ENCODE data around the gene KIF1A. TPM values are rescaled to one million over a fixed set of nuclear protein-coding genes. Genes with fewer than 3 reads are reported as not detected.

Gene KIF1A
- 15.8 TPM for polyA plus RNA-seq
- long read RNA-seq, donor 1, result 0 reads
- long read RNA-seq, donor 2, result 0 reads
- long read RNA-seq, donor 3, result 0 reads
- long read RNA-seq, donor 4, result 0 reads
- long read RNA-seq, donor 5, result 0 reads
- long read RNA-seq, donor 6, result 0 reads
- long read RNA-seq, donor 7, result 0 reads
- long read RNA-seq, donor 8, result 0 reads
- long read RNA-seq, donor 9, result 0 reads
- long read RNA-seq, donor 10, result 0 reads
- long read RNA-seq, donor 11, result 0 reads

GRCh38 chr2:240819858-240820606, at the start of gene KIF1A:
Gene KIF1A, minus strand, starts transcription at chr2:240820219. Its CDS starts 22,467 bp downstream, at chr2:240797752.
- Histone ChIP-seq H3K4me3 (ENCODE audit: low read length) (no peak within 1 kb of the TSS), H3K27ac (ENCODE audit: low read length) (no peak within 1 kb of the TSS), H3K9me3 (ENCODE audit: control insufficient read depth, low read depth, low read length) (no peaks in the 10 kb centered on the region), H3K4me1 (ENCODE audit: control insufficient read depth, insufficient read depth, low read length) (peaks cover 2% of the 10 kb centered on the region), H3K27me3 (ENCODE audit: control insufficient read depth, insufficient read depth, low read length) (peaks cover 71% of the 10 kb centered on the region), H3K36me3 (ENCODE audit: control insufficient read depth, insufficient read depth, low read length) (no peaks in the 10 kb centered on the region)
- DNase-seq, result peak; percentile 26 to 35
- WGBS (ENCODE audit: insufficient coverage, low lambda C conversion rate), result no CpG with 5 or more reads among the region's 104 CpGs

GRCh38 chr2:240869109-240869955, 49.3 kb upstream of the KIF1A start:
- no CpG with 5 or more reads among the region's 25 CpGs for WGBS (ENCODE audit: insufficient coverage, low lambda C conversion rate)
- no peak for DNase-seq
- no peaks in the 10 kb centered on the region for H3K27me3 ChIP-seq (ENCODE audit: control insufficient read depth, insufficient read depth, low read length)
- no peak overlapping the region for H3K27ac ChIP-seq (ENCODE audit: low read length)
- H3K9me3 ChIP-seq (ENCODE audit: control insufficient read depth, low read depth, low read length), result peaks cover 5% of the 10 kb centered on the region
- no peaks in the 10 kb centered on the region for H3K36me3 ChIP-seq (ENCODE audit: control insufficient read depth, insufficient read depth, low read length)
- no peak overlapping the region for H3K4me3 ChIP-seq (ENCODE audit: low read length)
- H3K4me1 ChIP-seq (ENCODE audit: control insufficient read depth, insufficient read depth, low read length), result peaks cover 11% of the 10 kb centered on the region

- no peaks in the 10 kb centered on the region for H3K36me3 ChIP-seq (ENCODE audit: control insufficient read depth, insufficient read depth, low read length)
- DNase-seq, result peak in 1 of 2 donors; percentile 37
- no peaks in the 10 kb centered on the region for H3K27me3 ChIP-seq (ENCODE audit: control insufficient read depth, insufficient read depth, low read length)
- WGBS (ENCODE audit: insufficient coverage, low lambda C conversion rate), result no CpG with 5 or more reads among the region's 21 CpGs
- no peak within 1 kb of the TSS for H3K4me3 ChIP-seq (ENCODE audit: low read length)
- no peak within 1 kb of the TSS for H3K27ac ChIP-seq (ENCODE audit: low read length)
- peaks cover 5% of the 10 kb centered on the region for H3K9me3 ChIP-seq (ENCODE audit: control insufficient read depth, low read depth, low read length)
- H3K4me1 ChIP-seq (ENCODE audit: control insufficient read depth, insufficient read depth, low read length), result peaks cover 4% of the 10 kb centered on the region
Measured at GRCh38 chr2:240868286-240869108, 48.5 kb upstream of the KIF1A start, which contains the start of gene AGXT. Gene AGXT, plus strand, starts transcription at chr2:240868824. Its CDS starts 42 bp downstream, at chr2:240868866.

- DNase-seq, result no peak
- 68% methylated on average over 3 of the region's 5 CpGs for WGBS (ENCODE audit: insufficient coverage, low lambda C conversion rate)
- H3K27me3 ChIP-seq (ENCODE audit: control insufficient read depth, insufficient read depth, low read length), result no peaks in the 10 kb centered on the region
- H3K9me3 ChIP-seq (ENCODE audit: control insufficient read depth, low read depth, low read length), result no peaks in the 10 kb centered on the region
- H3K4me3 ChIP-seq (ENCODE audit: low read length), result no peak overlapping the region
- no peaks in the 10 kb centered on the region for H3K36me3 ChIP-seq (ENCODE audit: control insufficient read depth, insufficient read depth, low read length)
- H3K27ac ChIP-seq (ENCODE audit: low read length), result no peak overlapping the region
- no peaks in the 10 kb centered on the region for H3K4me1 ChIP-seq (ENCODE audit: control insufficient read depth, insufficient read depth, low read length)
Measured at GRCh38 chr2:240865391-240865790, 45.4 kb upstream of the KIF1A start.

GRCh38 chr2:240864475-240864874, 44.5 kb upstream of the KIF1A start:
- Histone ChIP-seq H3K9me3 (ENCODE audit: control insufficient read depth, low read depth, low read length) (no peaks in the 10 kb centered on the region), H3K27ac (ENCODE audit: low read length) (no peak overlapping the region), H3K4me1 (ENCODE audit: control insufficient read depth, insufficient read depth, low read length) (no peaks in the 10 kb centered on the region), H3K36me3 (ENCODE audit: control insufficient read depth, insufficient read depth, low read length) (no peaks in the 10 kb centered on the region), H3K27me3 (ENCODE audit: control insufficient read depth, insufficient read depth, low read length) (no peaks in the 10 kb centered on the region), H3K4me3 (ENCODE audit: low read length) (no peak overlapping the region)
- DNase-seq, result no peak
- WGBS (ENCODE audit: insufficient coverage, low lambda C conversion rate), result 74% methylated on average over 2 of the region's 3 CpGs

GRCh38 chr2:240861547-240861946, 41.5 kb upstream of the KIF1A start:
- peaks cover 15% of the 10 kb centered on the region for H3K4me1 ChIP-seq (ENCODE audit: control insufficient read depth, insufficient read depth, low read length)
- H3K27me3 ChIP-seq (ENCODE audit: control insufficient read depth, insufficient read depth, low read length), result no peaks in the 10 kb centered on the region
- DNase-seq, result no peak
- WGBS (ENCODE audit: insufficient coverage, low lambda C conversion rate), result no CpG with 5 or more reads among the region's 2 CpGs
- H3K4me3 ChIP-seq (ENCODE audit: low read length), result no peak overlapping the region
- no peaks in the 10 kb centered on the region for H3K9me3 ChIP-seq (ENCODE audit: control insufficient read depth, low read depth, low read length)
- no peaks in the 10 kb centered on the region for H3K36me3 ChIP-seq (ENCODE audit: control insufficient read depth, insufficient read depth, low read length)
- H3K27ac ChIP-seq (ENCODE audit: low read length), result no peak overlapping the region

- no peak for DNase-seq
Measured at GRCh38 chr2:240858871-240859270, 38.9 kb upstream of the KIF1A start.

GRCh38 chr2:240858321-240858720, 38.3 kb upstream of the KIF1A start:
- Histone ChIP-seq H3K9me3 (ENCODE audit: control insufficient read depth, low read depth, low read length) (peaks cover 4% of the 10 kb centered on the region), H3K36me3 (ENCODE audit: control insufficient read depth, insufficient read depth, low read length) (no peaks in the 10 kb centered on the region), H3K27me3 (ENCODE audit: control insufficient read depth, insufficient read depth, low read length) (no peaks in the 10 kb centered on the region), H3K4me1 (ENCODE audit: control insufficient read depth, insufficient read depth, low read length) (peaks cover 15% of the 10 kb centered on the region), H3K4me3 (ENCODE audit: low read length) (no peak overlapping the region), H3K27ac (ENCODE audit: low read length) (no peak overlapping the region)
- WGBS (ENCODE audit: insufficient coverage, low lambda C conversion rate), result no CpG with 5 or more reads among the region's 13 CpGs
- no peak for DNase-seq

More at GRCh38 chr2:240858871-240859270, 38.9 kb upstream of the KIF1A start:
- Histone ChIP-seq H3K4me1 (ENCODE audit: control insufficient read depth, insufficient read depth, low read length) (peaks cover 15% of the 10 kb centered on the region), H3K27me3 (ENCODE audit: control insufficient read depth, insufficient read depth, low read length) (no peaks in the 10 kb centered on the region), H3K36me3 (ENCODE audit: control insufficient read depth, insufficient read depth, low read length) (no peaks in the 10 kb centered on the region), H3K27ac (ENCODE audit: low read length) (no peak overlapping the region), H3K9me3 (ENCODE audit: control insufficient read depth, low read depth, low read length) (peaks cover 4% of the 10 kb centered on the region), H3K4me3 (ENCODE audit: low read length) (no peak overlapping the region)
- 93% methylated on average over 3 of the region's 10 CpGs for WGBS (ENCODE audit: insufficient coverage, low lambda C conversion rate)

- peak overlapping the region; percentile 50 for H3K27ac ChIP-seq (ENCODE audit: low read length)
Measured at GRCh38 chr2:240857039-240858008, 37.3 kb upstream of the KIF1A start.

More at GRCh38 chr2:240857039-240858008, 37.3 kb upstream of the KIF1A start:
- Histone ChIP-seq H3K27me3 (ENCODE audit: control insufficient read depth, insufficient read depth, low read length) (no peaks in the 10 kb centered on the region), H3K9me3 (ENCODE audit: control insufficient read depth, low read depth, low read length) (peaks cover 4% of the 10 kb centered on the region), H3K4me1 (ENCODE audit: control insufficient read depth, insufficient read depth, low read length) (peaks cover 15% of the 10 kb centered on the region), H3K36me3 (ENCODE audit: control insufficient read depth, insufficient read depth, low read length) (no peaks in the 10 kb centered on the region), H3K4me3 (ENCODE audit: low read length) (no peak overlapping the region)
- no CpG with 5 or more reads among the region's 21 CpGs for WGBS (ENCODE audit: insufficient coverage, low lambda C conversion rate)
- DNase-seq, result peak; percentile 82 to 89
